SIG-M5 treated with dmso at 0.1 percent for 504 hours (cell line): ENCODE results near the gene MADCAM1.
"Not testable (repeated sequence)": the region's sequence is repeated elsewhere in the genome, so short reads cannot be mapped to it uniquely, and the experiment has no call there.

Source experiments
- DNase-seq: peaks from one replicate; lab custom pipeline; 2025; ENCODE audit not compliant: unreplicated experiment; lab: John Stamatoyannopoulos, UW

MADCAM1 gene

GRCh38 chr19:496112-496665 lies at the start of gene MADCAM1:
Gene MADCAM1 (plus strand): TSS chr19:496486. CDS start chr19:496500, 14 bp downstream.
- no peak for DNase-seq

- no peak for DNase-seq
Observed at GRCh38 chr19:447064-447426, 49.2 kb upstream of the MADCAM1 start.

GRCh38 chr19:447816-448560 lies 48.3 kb upstream of the MADCAM1 start:
- no peak for DNase-seq

DNA sequence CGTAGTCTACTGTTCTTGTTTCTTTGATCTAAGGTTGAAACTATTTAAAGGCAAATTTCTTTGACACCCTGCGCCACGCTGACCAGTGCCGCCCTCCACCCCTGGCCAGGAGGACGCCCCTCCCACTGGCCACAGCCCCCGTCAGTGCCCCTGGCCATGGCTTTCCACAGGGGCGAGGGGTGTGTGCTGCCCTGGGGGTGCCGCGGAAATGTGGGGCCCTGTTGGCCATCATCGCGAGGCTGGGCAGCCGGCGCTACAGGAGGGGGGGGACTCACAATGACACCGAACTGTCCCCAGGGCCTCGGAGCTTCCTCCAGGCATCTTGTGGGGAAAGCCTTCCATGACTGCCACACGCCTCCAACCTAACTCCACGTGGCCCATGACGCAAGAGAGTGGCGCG lies 46.4 kb upstream of the MADCAM1 start:
- no peak for DNase-seq

DNA sequence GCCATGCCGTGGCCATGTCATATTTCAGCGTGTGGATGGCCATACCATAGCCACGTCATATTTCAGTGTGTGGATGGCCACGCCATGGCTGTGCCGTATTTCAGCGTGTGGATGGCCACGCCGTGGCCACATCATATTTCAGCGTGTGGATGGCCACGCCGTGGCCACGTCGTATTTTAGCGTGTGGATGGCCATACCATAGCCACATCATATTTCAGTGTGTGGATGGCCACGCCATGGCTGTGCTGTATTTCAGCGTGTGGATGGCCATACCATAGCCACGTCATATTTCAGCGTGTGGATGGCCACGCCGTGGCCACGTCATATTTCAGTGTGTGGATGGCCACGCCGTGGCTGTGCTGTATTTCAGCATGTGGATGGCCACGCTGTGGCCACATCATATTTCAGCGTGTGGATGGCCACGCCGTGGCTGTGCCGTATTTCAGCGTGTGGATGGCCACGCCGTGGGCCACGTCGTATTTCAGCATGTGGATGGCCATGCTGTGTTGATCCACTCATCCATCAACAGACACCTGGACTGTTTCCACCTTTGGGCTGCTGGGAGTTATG lies 45.3 kb upstream of the MADCAM1 start:
- DNase-seq = not testable (repeated sequence)

- DNase-seq = no peak
Observed at GRCh38 chr19:452829-453228, 43.5 kb upstream of the MADCAM1 start.

- no peak for DNase-seq
Observed at GRCh38 chr19:453606-454005, 42.7 kb upstream of the MADCAM1 start.

- no peak for DNase-seq
Observed at GRCh38 chr19:455031-455705, 41.1 kb upstream of the MADCAM1 start.

DNA sequence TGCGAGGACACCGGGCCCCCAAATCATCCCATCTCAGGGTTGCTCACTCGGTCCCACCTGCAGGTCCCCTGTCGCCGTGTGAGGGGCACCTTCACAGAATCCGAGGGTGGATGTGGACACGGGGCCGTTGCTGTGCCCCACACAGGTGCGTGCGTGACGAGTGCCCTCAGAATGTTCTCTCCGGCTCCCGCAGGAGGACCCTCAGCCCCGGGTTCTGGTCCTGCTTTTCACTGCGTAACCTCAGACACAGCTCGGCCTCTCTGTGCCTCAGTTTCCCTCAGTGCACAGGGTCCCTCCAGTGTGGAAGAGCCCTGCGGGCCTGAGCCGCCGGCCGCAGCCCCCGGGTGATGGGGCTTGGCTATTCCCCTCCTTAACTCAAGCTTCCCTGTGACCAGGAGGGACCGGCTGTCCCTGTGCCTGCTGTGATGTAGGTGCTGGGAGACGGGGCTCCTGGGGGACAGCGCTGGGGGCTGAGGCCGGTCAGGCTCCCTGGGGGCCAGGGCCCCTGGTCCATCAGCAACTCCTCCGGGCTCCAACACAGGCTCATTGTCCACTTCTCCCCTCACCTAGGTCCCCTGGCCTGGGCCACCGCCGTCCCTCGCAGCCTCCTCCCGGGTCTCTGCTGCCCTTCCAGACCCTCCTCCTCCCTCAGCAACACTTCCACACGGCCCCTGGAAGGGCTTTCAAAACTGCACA lies 40.3 kb upstream of the MADCAM1 start:
- DNase-seq = no peak

DNA sequence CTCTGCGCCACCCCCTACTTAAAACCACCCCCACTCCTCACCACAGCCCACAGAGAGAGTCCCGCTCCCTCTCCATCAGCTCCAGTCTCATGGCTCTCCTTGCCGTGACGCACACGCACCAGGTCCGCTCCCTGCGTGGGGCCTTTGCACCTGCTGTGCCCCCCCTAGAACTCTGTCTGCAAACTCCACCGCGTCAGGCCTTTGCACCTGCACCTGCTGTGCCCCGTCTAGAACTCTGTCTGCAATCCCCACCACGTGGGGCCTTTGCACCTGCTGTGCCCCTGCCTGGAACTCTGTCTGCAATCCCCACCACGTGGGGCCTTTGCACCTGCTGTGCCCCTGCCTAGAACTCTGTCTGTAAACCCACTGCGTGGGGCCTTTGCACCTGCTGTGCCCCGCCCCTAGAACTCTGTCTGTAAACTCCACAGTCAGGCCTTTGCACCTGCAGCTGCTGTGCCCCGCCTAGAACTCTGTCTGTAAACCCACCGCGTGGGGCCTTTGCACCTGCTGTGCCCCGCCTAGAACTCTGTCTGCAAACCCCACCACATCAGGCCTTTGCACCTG lies 39.7 kb upstream of the MADCAM1 start:
- no peak for DNase-seq

DNA sequence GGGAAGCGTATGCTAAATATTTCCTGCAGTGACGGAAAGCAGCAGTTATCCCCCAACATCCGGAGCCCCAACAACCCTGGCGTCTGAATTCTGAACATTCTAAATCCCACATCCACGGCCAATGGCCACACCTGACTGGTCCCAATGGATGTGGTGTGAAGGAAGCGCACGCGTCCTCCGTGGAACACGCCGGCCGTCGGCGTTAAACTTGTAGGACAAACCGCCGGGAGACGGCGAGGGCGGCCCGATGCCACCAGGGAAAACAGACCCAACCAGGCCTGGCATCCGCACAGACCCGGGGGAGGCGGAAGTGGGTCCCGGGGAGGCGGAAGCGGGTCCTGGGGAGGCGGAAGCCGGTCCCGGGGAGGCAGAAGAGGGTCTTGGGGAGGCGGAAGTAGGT lies 38.6 kb upstream of the MADCAM1 start:
- DNase-seq = no peak

GRCh38 chr19:458091-459042 lies 37.9 kb upstream of the MADCAM1 start:
- no peak for DNase-seq

- no peak for DNase-seq
Observed at GRCh38 chr19:459724-460511, 36.4 kb upstream of the MADCAM1 start.

DNA sequence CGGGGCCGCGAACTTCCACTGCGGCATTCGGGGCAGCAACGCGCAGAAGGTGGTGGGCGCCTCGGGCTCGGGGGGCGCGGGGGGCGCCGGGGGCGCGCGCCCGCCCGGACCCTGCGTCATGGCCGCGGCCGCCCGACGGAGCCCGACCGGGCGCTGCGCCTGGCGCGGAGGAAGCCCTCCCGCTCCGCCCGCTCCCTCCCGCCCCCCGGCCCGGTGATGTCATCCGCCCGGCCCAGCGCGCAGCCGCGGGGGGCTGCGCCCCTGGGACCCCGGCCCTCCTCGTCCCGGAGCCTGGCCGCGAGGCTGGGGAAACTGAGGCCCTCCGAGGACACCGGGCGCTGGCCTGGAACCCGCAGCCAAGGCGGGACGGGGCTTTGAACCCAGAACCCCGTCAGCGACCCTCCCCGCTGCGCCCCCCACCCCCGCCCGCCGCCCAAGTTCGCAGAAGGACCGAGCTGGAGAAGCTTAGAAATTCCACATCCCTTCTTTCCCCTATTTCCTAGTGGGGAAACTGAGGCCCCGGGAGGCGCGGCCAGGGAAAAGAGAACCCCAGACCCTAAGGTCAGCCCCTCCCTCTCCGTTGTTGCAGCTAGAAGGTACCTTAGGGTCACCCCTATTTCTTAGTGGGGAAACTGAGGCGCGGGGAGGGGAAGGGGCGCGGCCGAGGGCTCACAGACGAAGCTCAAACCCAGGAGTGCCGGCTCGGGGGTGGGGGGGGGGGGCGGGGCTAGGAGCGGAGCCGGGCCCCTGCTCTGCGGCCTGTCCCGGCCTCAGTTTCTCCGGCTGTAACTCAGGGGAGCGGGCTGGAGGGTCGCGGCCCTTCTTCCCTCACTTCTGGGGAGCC lies 35.2 kb upstream of the MADCAM1 start, which contains the start of gene SHC2:
SHC2 (minus strand) TSS at position 157 of the 844 bp plus-strand sequence; CDS start at position 120, 37 bp downstream.
- DNase-seq = no peak

DNA sequence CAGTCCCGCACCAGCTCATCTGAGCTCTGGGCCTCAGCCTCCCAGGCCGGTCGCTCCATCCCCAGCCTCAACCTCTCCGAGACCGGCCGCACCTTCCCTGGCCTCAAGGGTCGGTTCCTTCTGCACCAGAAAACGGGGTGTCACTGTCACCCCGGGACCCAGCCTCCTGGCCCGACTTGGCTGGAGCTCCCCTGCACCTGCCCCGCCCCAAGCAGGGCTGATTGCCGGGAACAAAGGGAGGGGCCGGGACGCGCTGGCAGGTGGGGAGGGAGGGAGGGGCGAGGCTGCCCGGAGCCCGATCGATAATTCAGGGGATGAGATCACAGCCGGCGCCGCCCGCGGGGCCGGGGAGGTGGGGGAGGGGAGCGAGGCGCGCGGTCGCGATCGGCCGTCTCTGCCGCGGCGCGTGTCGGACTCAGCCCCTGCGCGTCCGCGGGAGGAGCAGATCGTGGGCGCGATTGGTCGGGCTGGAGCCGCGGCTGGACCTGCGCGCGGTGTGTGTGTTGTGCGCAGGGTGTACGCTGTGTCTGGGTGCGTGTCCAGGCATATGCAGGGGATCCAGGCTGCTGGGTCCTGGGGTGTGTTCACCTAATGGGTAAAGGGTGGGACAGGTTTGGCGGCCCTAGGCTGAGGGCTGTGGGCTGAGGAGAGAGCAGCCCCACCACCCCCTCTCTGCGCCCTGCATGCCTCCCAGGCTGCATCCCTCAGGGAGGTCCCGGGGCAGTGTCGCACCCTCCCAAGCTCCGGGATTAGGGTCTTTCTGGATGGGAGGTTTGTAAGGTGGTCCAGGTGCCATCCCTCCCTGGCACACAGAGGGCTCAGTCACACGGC lies 34.4 kb upstream of the MADCAM1 start:
- DNase-seq = no peak

GRCh38 chr19:463483-464207 lies 32.6 kb upstream of the MADCAM1 start:
- DNase-seq = no peak

- no peak for DNase-seq
Observed at GRCh38 chr19:464208-464545, 32.1 kb upstream of the MADCAM1 start.
